Amniotic stem cell (primary cell): ENCODE data around the gene LAMC3.
"Not testable (repeated sequence)": the region's sequence is repeated elsewhere in the genome, so short reads cannot be mapped to it uniquely, and the experiment has no call there.

Experiments
- DNase-seq: peaks from one replicate; lab custom pipeline; 2025; lab: John Stamatoyannopoulos, UW

The LAMC3 gene

GRCh38 chr9:131028931-131029573 lies 20.1 kb downstream of the LAMC3 start:
- DNase-seq: no peak

- no peak for DNase-seq
Measured at GRCh38 chr9:131029574-131029952, 20.6 kb downstream of the LAMC3 start.

- no peak for DNase-seq
Measured at GRCh38 chr9:131030239-131031004, 21.4 kb downstream of the LAMC3 start.

GRCh38 chr9:131031005-131031641 lies 22.1 kb downstream of the LAMC3 start:
- DNase-seq: no peak

- DNase-seq: no peak
Measured at GRCh38 chr9:131031642-131032005, 22.6 kb downstream of the LAMC3 start.

- no peak for DNase-seq
Measured at GRCh38 chr9:131032384-131032783, 23.4 kb downstream of the LAMC3 start.

GRCh38 chr9:131033269-131034224 lies 24.6 kb downstream of the LAMC3 start:
- DNase-seq: no peak

GRCh38 chr9:131034268-131034667 lies 25.3 kb downstream of the LAMC3 start:
- no peak for DNase-seq

- not testable (repeated sequence) for DNase-seq
Measured at GRCh38 chr9:131034749-131035148, 25.8 kb downstream of the LAMC3 start.

- DNase-seq: no peak
Measured at GRCh38 chr9:131035548-131035947, 26.6 kb downstream of the LAMC3 start.

GRCh38 chr9:131036071-131036470 lies 27.1 kb downstream of the LAMC3 start:
- no peak for DNase-seq

GRCh38 chr9:131036529-131037334 lies 27.8 kb downstream of the LAMC3 start:
- no peak for DNase-seq

GRCh38 chr9:131037335-131038255 lies 28.6 kb downstream of the LAMC3 start:
- no peak for DNase-seq

GRCh38 chr9:131038256-131039128 lies 29.5 kb downstream of the LAMC3 start:
- DNase-seq: no peak

- no peak for DNase-seq
Measured at GRCh38 chr9:131039129-131039954, 30.4 kb downstream of the LAMC3 start.

GRCh38 chr9:131042666-131043065 lies 33.7 kb downstream of the LAMC3 start:
- no peak for DNase-seq

GRCh38 chr9:131043087-131043486 lies 34.1 kb downstream of the LAMC3 start:
- no peak for DNase-seq

GRCh38 chr9:131043646-131044045 lies 34.7 kb downstream of the LAMC3 start:
- DNase-seq: no peak
